Stimulated activated CD4-positive, alpha-beta T cell treated with anti-CD3 and anti-CD28 coated beads, Interleukin-15, amount 100 ng/mL, for 24 hours (primary cell): ENCODE results near the gene SLC37A4.
A peak's percentile ranks its signal among the peaks of the same experiment; 100 is the strongest.
"Not testable (repeated sequence)": the region's sequence is repeated elsewhere in the genome, so short reads cannot be mapped to it uniquely, and the experiment has no call there.

Experiments
- DNase-seq: peaks from one replicate; pipeline ENCODE4 v3.0.0-alpha.2; 2020

SLC37A4 gene

GRCh38 chr11:119016216-119017009 is 14.3 kb downstream of the SLC37A4 start:
- DNase-seq: no peak

GRCh38 chr11:119015054-119015611 is 15.5 kb downstream of the SLC37A4 start:
- DNase-seq: peak; percentile 27

GRCh38 chr11:119014209-119014924 is 16.3 kb downstream of the SLC37A4 start:
- no peak for DNase-seq

GRCh38 chr11:119012629-119013170 is 18.0 kb downstream of the SLC37A4 start:
- DNase-seq: no peak

- no peak for DNase-seq
Measured at GRCh38 chr11:119011476-119012053, 19.1 kb downstream of the SLC37A4 start.

- no peak for DNase-seq
Measured at GRCh38 chr11:119006656-119007055, 24.0 kb downstream of the SLC37A4 start.

GRCh38 chr11:119000906-119001305 is 29.8 kb downstream of the SLC37A4 start:
- DNase-seq: no peak

GRCh38 chr11:118998822-118999221 is 31.9 kb downstream of the SLC37A4 start:
- DNase-seq: no peak

- DNase-seq: no peak
Measured at GRCh38 chr11:118998388-118998717, 32.3 kb downstream of the SLC37A4 start.

- peak; percentile 98 for DNase-seq
Measured at GRCh38 chr11:118997627-118998387, 32.9 kb downstream of the SLC37A4 start, which contains the start of gene CENATAC. Gene CENATAC, plus strand, starts transcription at chr11:118998138. Its CDS starts 60 bp downstream, at chr11:118998198.

GRCh38 chr11:118996926-118997626 is 33.6 kb downstream of the SLC37A4 start:
- DNase-seq: peak; percentile 66

GRCh38 chr11:118991486-118992038 is 39.1 kb downstream of the SLC37A4 start:
- DNase-seq: not testable (repeated sequence)

- no peak for DNase-seq
Measured at GRCh38 chr11:118988280-118988679, 42.4 kb downstream of the SLC37A4 start.

GRCh38 chr11:118984825-118985224 is 45.9 kb downstream of the SLC37A4 start:
- DNase-seq: no peak

- not testable (repeated sequence) for DNase-seq
Measured at GRCh38 chr11:118984337-118984736, 46.3 kb downstream of the SLC37A4 start.

- DNase-seq: no peak
Measured at GRCh38 chr11:118980191-118980881, 50.3 kb downstream of the SLC37A4 start.

GRCh38 chr11:118979434-118979833 is 51.2 kb downstream of the SLC37A4 start:
- DNase-seq: no peak

- DNase-seq: no peak
Measured at GRCh38 chr11:118975771-118976709, 54.6 kb downstream of the SLC37A4 start.
